ENCODE measurements around the gene PCDHGA10. TPM values are rescaled to one million over a fixed set of nuclear protein-coding genes. Genes with fewer than 3 reads are reported as not detected.

Gene PCDHGA10
- total and polyA plus RNA-seq, 2 of the 8 experiments (the other 6 are each of a cell fraction or from before 2014, with no cell fraction given): 2.2 to 6.4 TPM

DNA sequence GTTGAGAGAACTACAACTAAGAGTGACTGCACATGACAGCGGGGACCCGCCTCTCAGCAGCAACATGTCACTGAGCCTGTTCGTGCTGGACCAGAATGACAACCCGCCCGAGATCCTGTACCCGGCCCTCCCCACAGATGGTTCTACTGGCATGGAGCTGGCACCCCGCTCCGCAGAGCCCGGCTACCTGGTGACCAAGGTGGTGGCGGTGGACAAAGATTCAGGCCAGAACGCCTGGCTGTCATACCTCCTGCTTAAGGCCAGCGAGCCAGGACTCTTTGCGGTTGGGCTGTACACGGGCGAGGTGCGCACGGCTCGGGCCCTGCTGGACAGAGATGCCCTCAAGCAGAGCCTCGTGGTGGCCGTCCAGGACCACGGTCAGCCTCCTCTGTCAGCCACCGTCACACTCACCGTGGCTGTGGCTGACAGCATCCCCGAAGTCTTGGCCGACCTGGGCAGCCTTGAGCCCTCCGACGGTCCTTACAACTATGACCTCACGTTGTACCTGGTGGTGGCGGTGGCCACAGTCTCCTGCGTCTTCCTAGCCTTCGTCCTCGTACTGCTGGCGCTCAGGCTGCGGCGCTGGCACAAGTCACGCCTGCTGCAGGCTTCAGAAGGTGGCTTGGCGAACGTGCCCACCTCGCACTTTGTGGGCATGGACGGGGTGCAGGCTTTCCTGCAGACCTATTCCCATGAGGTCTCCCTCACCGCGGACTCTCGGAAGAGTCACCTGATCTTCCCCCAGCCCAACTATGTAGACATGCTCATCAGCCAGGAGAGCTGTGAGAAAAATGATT is 28.1 kb upstream of the PCDHGA10 start:
- Histone ChIP-seq H2AFZ (ENCODE audit: low read length) (no peak overlapping the region), H4K20me1 (replicated peaks in 1 of 2; ENCODE audit: control insufficient read depth in 1 of 2, insufficient read depth in 2 of 2, low read length in 2 of 2) (no peaks in the 10 kb centered on the region), H3K23ac (ENCODE audit: insufficient read length) (no peak overlapping the region), H2AK5ac (ENCODE audit: low read depth, low read length) (no peak overlapping the region), H2BK12ac (ENCODE audit: low read depth, low read length) (no peak overlapping the region), H2BK20ac (ENCODE audit: low read length) (no peak overlapping the region), H3K4me3 (ENCODE audit: extremely low read depth in 1 of 4, insufficient read depth in 2 of 4, low read depth in 3 of 4, low read length in 4 of 4) (no peak overlapping the region), H3K23me2 (ENCODE audit: low read depth, low read length) (no peaks in the 10 kb centered on the region; the same call in 1 of the 2 replicates), H3K9me3 (ENCODE audit: insufficient read depth in 2 of 2, low read depth in 1 of 2, low read length in 1 of 2) (peaks cover 37 to 41% of the 10 kb centered on the region in 2 experiments), H3K4ac (replicated peaks; ENCODE audit: insufficient read length, low read depth, low read length) (no peak overlapping the region), H3K36me3 (ENCODE audit: control insufficient read depth in 2 of 4, insufficient read depth in 4 of 4, low read length in 3 of 4) (peaks cover 0 to 14% (median 0%) of the 10 kb centered on the region in 4 experiments; a peak in 2 of 8 replicates), H3K4me1 (replicated peaks in 1 of 4; ENCODE audit: control insufficient read depth in 3 of 4, insufficient read depth in 4 of 4, low read length in 3 of 4) (no peaks in the 10 kb centered on the region), H3K79me2 (ENCODE audit: control insufficient read depth in 1 of 2, insufficient read depth in 2 of 2, low read length in 2 of 2) (no peaks in the 10 kb centered on the region), H3K9ac (replicated peaks in 1 of 4; ENCODE audit: extremely low read depth in 1 of 4, low read depth in 3 of 4, low read length in 3 of 4) (no peak overlapping the region), H2BK5ac (ENCODE audit: low read depth, low read length) (no peak overlapping the region), H3K56ac (replicated peaks; ENCODE audit: insufficient read length, low read depth, low read length) (no peak overlapping the region), H3K27ac (ENCODE audit: low read depth, low read length) (no peak overlapping the region), H4K8ac (ENCODE audit: extremely low read depth, insufficient read depth, low read length) (no peak overlapping the region), H2BK15ac (ENCODE audit: low read length) (no peak overlapping the region), H3K79me1 (ENCODE audit: low read depth, low read length) (no peaks in the 10 kb centered on the region), H3K18ac (ENCODE audit: extremely low read depth, low read length) (no peak overlapping the region), H2BK120ac (replicated peaks; ENCODE audit: low read depth, low read length) (no peak overlapping the region), H3K27me3 (replicated peaks in 1 of 4; ENCODE audit: control insufficient read depth in 3 of 4, extremely low read depth in 1 of 4, insufficient read depth in 3 of 4, low read length in 3 of 4) (no peaks in the 10 kb centered on the region; a peak in 1 of 7 replicates), H3K4me2 (ENCODE audit: insufficient read depth in 1 of 2, low read depth in 2 of 2, low read length in 2 of 2) (no peak overlapping the region), H3K14ac (ENCODE audit: insufficient read length) (no peak overlapping the region), H4K91ac (replicated peaks; ENCODE audit: insufficient read length, low read length) (no peak overlapping the region), H4K5ac (ENCODE audit: insufficient read length, low read depth, low read length) (no peak overlapping the region)
- no peak for FAIRE-seq
- ChIA-PET CTCF (ENCODE audit: partially characterized antibody) (no interaction called here), POLR2A (ENCODE audit: partially characterized antibody) (no interaction called here)
- TF ChIP-seq TCF12 (IDR thresholded peaks at IDR 0.05; ENCODE audit: low read depth, low read length) (no peak), SRF (IDR thresholded peaks at IDR 0.05; ENCODE audit: low read depth, low read length) (no peak), SP1 (IDR thresholded peaks at IDR 0.05; ENCODE audit: low read depth, low read length) (no peak)
- 91% methylated on average over 43 of the region's 43 CpGs; no CpG with 5 or more reads in 1 of the 2 experiments for WGBS, 2 experiments (ENCODE audit: extremely low coverage in 1 of 2, insufficient coverage in 1 of 2, insufficient read length in 1 of 2, insufficient replicate concordance in 2 of 2, low coverage in 1 of 2, low lambda C conversion rate in 2 of 2, missing lambda C conversion rate in 1 of 2)
- no peak for DNase-seq (ENCODE audit: low read depth in 1 of 2, low spot score in 2 of 2)
